NOMO-1 (cell line): Measurements from ENCODE around the gene MYO9B.

Experiments used
- DNase-seq, 2 experiments: peaks; one replicate each; lab custom pipeline; 2025; ENCODE audit not compliant: unreplicated experiment in 2 of 2; lab: John Stamatoyannopoulos, UW

MYO9B gene

GRCh38 chr19:17075035-17075863 lies at the start of gene MYO9B, which contains the start of gene HAUS8:
MYO9B (plus strand) TSS chr19:17075777; CDS start chr19:17101718, 25,941 bp downstream.
HAUS8 (minus strand) TSS chr19:17075452; CDS start chr19:17075422, 30 bp downstream.
- peak; percentile 97 to 99 for DNase-seq

- DNase-seq, result peak; percentile 65 to 72
Observed at GRCh38 chr19:17025991-17026658, 49.5 kb upstream of the MYO9B start.

- DNase-seq, result no peak
Observed at GRCh38 chr19:17026706-17027534, 48.7 kb upstream of the MYO9B start, which contains the start of gene CPAMD8. CPAMD8 (minus strand) TSS chr19:17026810; CDS start chr19:17026642, 168 bp downstream.

GRCh38 chr19:17027535-17027975 lies 48.0 kb upstream of the MYO9B start:
- DNase-seq, result no peak

- no peak for DNase-seq
Observed at GRCh38 chr19:17031741-17032140, 43.8 kb upstream of the MYO9B start.

GRCh38 chr19:17035842-17036424 lies 39.6 kb upstream of the MYO9B start:
- peak; percentile 35 to 63 for DNase-seq

GRCh38 chr19:17036640-17037039 lies 38.9 kb upstream of the MYO9B start:
- DNase-seq, result no peak

- DNase-seq, result no peak
Observed at GRCh38 chr19:17037184-17037583, 38.4 kb upstream of the MYO9B start.

- DNase-seq, result no peak
Observed at GRCh38 chr19:17037966-17038500, 37.5 kb upstream of the MYO9B start.

GRCh38 chr19:17041976-17042375 lies 33.6 kb upstream of the MYO9B start:
- DNase-seq, result no peak

- DNase-seq, result no peak
Observed at GRCh38 chr19:17043744-17044143, 31.8 kb upstream of the MYO9B start.

- DNase-seq, result no peak
Observed at GRCh38 chr19:17045907-17046502, 29.6 kb upstream of the MYO9B start.

GRCh38 chr19:17048885-17049453 lies 26.6 kb upstream of the MYO9B start:
- no peak for DNase-seq

- no peak for DNase-seq
Observed at GRCh38 chr19:17049711-17050280, 25.8 kb upstream of the MYO9B start.

GRCh38 chr19:17052439-17052838 lies 23.1 kb upstream of the MYO9B start:
- peak in 1 of 2 experiments; percentile 25 for DNase-seq

GRCh38 chr19:17054746-17055145 lies 20.8 kb upstream of the MYO9B start:
- no peak for DNase-seq

- DNase-seq, result no peak
Observed at GRCh38 chr19:17055636-17056035, 19.9 kb upstream of the MYO9B start.

GRCh38 chr19:17058236-17058635 lies 17.3 kb upstream of the MYO9B start:
- DNase-seq, result no peak

GRCh38 chr19:17060802-17061201 lies 14.8 kb upstream of the MYO9B start:
- no peak for DNase-seq
